ENCODE measurements around the gene SUPT3H.

SUPT3H gene

DNA sequence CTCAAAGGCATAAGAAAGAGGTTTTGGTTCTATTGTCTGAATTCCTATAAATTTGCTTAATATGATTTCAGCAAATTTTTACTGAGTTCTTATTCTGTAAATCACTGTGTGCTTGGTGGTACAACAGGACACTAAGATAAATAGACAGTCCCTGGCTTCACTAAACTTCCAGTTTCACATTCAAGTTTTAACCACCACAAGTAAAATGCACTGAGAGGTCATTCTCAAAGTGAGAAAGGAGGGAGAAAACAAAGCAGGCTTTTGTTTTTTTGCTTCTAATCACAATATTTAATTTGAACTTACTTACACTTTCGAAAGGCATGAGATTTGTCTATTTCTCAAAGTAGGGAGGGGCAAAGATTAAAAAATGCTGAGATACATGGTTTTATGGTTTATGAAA, 544.5 kb downstream of the SUPT3H start:
- no peak for TF ChIP-seq JUND (IDR thresholded peaks at IDR 0.05; ENCODE audit: low read depth)
- DNase-seq (ENCODE audit: low read depth in 1 of 2, low spot score in 1 of 2) = no peak
- in situ Hi-C loops (cut with HindIII; ENCODE audit: low pct_unique_long_range_greater_than_20kb, low sequenced_read_pairs) = no loop called here

DNA sequence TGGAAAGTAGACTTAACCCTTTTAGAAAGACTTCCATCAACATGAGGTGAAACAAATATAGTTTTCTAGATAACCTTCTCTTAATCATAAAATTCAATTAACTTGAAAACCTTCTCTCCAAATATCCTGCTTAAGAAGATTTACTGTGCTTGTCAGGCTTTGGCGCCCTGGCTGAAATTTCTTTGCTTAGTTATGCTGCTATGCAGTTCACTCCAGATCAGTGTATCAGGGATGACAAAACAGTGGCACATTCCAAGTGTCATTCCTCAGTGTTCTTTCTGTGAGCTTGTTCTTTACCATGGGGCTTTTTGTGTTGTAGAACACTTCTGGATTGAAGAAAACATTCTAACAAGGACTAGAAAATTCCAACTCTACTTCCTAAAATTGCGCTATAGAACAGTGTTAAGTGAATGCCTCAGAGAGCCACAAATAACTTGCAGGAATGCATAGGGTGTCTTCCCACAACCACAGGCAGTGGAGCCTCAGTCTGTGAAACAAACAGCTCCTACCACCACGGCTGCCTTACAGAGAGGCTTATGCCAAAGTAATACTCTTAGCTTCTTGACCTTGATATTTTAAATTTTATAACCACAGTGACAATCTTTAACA, 546.6 kb downstream of the SUPT3H start:
- in situ Hi-C loops (cut with HindIII; ENCODE audit: low pct_unique_long_range_greater_than_20kb, low sequenced_read_pairs) = no loop called here
- TF ChIP-seq JUND (IDR thresholded peaks at IDR 0.05; ENCODE audit: low read depth) = no peak
- DNase-seq (ENCODE audit: low read depth in 1 of 2, low spot score in 1 of 2) = no peak

DNA sequence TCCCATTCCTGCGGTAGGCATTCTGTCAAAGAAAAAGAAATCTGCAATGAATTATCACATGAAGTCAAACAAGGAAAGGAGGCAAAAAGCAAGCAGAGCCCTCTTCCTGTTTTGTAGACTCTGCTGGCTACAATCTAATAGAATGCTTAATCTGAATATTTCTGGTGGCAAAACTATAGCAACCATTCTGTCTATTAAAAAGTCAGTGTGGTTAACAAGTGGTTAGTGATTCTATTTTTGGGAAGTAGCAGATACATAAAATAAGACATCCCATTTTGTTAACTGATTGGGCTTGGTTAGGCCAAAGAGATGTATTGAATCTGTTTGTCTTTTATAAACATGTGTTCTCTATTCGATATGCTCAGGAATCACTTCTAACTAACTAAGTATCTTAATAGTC, 547.9 kb downstream of the SUPT3H start:
- in situ Hi-C loops (cut with HindIII; ENCODE audit: low pct_unique_long_range_greater_than_20kb, low sequenced_read_pairs) = no loop called here
- TF ChIP-seq JUND (IDR thresholded peaks at IDR 0.05; ENCODE audit: low read depth) = no peak
- DNase-seq (ENCODE audit: low read depth in 1 of 2, low spot score in 1 of 2) = no peak

DNA sequence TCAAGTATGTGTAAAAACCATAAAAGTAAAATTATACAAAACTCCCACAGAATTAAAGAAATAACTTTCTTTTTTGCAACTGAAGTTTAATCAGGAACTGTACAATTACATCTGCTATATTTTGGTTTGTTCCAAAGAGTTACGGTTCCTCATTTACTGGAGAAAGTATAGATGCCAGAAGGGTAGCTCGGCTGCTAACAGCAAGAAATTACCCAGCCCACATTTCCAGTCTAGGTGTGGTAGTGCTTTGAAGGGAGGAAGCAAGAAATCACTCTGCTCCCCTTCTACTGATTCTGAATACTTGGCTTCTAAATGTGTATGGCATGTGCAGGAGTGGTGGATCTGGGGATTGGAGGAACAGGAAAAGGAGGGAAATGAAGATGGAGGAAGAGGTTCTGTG, 549.0 kb downstream of the SUPT3H start:
- TF ChIP-seq JUND (IDR thresholded peaks at IDR 0.05; ENCODE audit: low read depth) = no peak
- no peak for DNase-seq (ENCODE audit: low read depth in 1 of 2, low spot score in 1 of 2)
- in situ Hi-C loops (cut with HindIII; ENCODE audit: low pct_unique_long_range_greater_than_20kb, low sequenced_read_pairs) = no loop called here

DNA sequence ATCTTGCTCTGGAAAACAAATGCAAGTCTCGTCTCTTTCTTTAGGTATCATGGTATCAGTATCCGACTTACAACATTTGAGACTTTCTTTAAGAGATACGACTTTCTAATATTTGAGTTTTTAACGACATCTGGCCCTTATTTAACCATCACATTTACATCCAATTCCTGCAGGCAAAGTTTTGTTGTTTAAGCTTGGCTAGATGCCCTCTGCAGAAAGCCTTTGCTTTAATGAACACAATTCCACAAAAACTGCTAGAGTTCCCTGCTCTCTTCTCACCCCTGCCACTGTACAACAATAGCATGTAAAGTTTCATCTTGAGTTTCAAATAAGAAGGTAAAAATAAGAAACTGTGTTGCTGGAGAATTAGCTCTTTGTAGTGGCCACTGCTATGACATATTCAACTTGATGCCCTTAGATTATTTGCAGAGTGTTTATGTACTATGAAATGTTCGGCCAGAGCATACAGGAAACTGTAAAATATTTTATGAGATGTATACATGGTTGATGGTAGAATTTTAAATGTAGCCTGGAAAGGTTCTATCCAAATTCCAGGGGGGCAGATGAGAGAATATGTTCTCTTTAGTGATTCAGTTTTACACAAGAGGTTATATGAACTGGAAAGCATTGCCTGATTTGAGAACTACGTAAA, 551.6 kb downstream of the SUPT3H start:
- no peak for DNase-seq (ENCODE audit: low read depth in 1 of 2, low spot score in 1 of 2)
- TF ChIP-seq JUND (IDR thresholded peaks at IDR 0.05; ENCODE audit: low read depth) = no peak
- in situ Hi-C loops (cut with HindIII; ENCODE audit: low pct_unique_long_range_greater_than_20kb, low sequenced_read_pairs) = no loop called here

DNA sequence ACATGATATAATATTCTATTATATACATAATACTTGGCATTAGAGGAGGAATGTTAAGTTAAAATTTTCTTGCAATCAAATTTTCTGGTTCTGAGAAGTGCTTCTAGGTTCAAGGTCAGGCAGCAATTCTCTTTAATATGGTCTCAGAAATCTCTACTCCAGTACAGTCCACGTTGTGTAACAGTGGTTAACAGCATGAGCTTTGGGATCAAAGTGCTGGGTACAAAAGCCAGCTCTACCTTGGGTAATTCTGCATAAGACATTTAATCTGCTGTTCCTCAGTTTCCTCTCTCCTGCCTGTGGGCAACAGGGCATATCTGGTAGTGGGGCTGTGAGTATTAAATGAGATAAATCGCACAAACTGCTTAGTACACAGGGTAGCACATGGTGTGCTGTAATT, 552.5 kb downstream of the SUPT3H start:
- TF ChIP-seq JUND (IDR thresholded peaks at IDR 0.05; ENCODE audit: low read depth) = no peak
- DNase-seq (ENCODE audit: low read depth in 1 of 2, low spot score in 1 of 2) = no peak
- in situ Hi-C loops (cut with HindIII; ENCODE audit: low pct_unique_long_range_greater_than_20kb, low sequenced_read_pairs) = no loop called here

DNA sequence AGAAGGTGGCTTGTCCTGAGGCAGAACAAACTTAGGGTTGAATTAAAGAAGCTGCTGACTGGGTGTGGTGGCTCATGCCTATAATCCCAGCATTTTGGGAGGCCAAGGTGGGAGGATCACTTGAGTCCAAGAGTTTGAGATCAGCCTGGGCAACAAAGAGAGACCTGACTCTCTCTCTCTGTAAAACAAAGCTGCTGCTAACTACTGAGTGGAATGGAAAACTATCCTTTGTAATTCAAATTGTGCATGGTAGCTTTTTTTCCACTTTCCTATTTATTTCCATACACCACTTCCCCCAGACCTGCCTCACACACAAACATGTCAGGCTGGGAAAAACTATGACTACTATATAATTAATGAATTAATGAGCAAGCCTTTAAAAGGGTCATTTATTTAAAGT, 553.2 kb downstream of the SUPT3H start:
- TF ChIP-seq JUND (IDR thresholded peaks at IDR 0.05; ENCODE audit: low read depth) = no peak
- in situ Hi-C loops (cut with HindIII; ENCODE audit: low pct_unique_long_range_greater_than_20kb, low sequenced_read_pairs) = no loop called here
- DNase-seq (ENCODE audit: low read depth in 1 of 2, low spot score in 1 of 2) = no peak

DNA sequence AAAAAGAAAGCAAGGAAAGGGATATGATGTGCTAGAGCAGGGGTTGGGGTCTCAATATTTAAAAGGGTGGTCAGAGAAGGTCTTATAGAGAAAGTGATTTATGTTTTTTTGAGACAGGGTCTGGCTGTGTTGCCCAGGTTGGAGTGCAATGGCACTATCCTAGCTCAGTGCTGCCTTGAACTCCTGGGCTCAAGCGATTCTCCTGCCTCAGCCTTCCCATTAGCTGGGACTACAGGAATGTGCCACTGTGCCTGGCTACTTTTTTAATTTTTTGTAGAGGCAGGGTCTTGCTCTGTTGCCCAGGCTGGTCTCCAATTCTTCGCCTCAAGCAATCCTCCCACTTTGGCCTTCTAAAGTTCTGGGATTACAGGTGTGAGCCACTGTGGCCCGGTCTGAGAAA, 557.0 kb downstream of the SUPT3H start:
- in situ Hi-C loops (cut with HindIII; ENCODE audit: low pct_unique_long_range_greater_than_20kb, low sequenced_read_pairs) = no loop called here
- no peak for TF ChIP-seq JUND (IDR thresholded peaks at IDR 0.05; ENCODE audit: low read depth)
- DNase-seq (ENCODE audit: low read depth in 1 of 2, low spot score in 1 of 2) = no peak

DNA sequence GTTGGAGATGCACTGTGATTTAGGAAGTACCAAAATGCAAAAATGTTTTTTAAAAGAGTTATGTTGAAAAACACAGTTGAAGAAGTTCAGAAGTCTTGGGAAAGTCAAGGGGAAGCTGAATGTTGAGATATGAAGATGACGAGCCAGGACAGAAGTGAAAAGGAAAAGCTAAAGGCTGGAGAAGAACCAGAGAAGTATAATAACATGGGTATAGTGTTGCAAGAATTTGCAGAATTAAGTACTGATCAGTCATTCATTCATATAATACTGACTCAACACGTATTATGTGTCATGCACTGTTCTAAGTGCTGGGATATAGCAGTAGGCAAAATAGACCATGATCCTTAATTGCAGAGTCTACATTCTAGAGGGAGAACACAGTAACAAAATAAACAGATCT, 557.4 kb downstream of the SUPT3H start:
- in situ Hi-C loops (cut with HindIII; ENCODE audit: low pct_unique_long_range_greater_than_20kb, low sequenced_read_pairs) = no loop called here
- TF ChIP-seq JUND (IDR thresholded peaks at IDR 0.05; ENCODE audit: low read depth) = no peak
- DNase-seq (ENCODE audit: low read depth in 1 of 2, low spot score in 1 of 2) = no peak

DNA sequence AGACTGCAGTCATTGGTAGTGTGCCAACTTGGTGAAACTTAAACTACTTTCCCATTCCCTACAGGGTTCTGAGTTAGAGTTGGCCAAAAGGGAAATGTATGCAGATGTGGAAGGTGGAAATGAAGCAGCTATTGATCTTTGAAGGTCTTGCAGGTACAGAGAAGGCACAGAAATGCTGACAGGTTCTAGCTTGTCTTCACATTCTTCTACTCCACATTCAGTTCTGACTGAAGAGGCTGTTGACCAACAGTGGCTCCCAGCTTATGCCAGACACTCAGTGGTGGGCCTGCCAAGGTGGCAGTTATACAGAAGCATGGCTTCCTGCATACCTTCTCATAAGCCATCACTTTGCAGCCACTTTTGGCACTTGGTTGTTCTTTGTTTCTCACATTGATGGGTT, 566.3 kb downstream of the SUPT3H start:
- no peak for TF ChIP-seq JUND (IDR thresholded peaks at IDR 0.05; ENCODE audit: low read depth)
- in situ Hi-C loops (cut with HindIII; ENCODE audit: low pct_unique_long_range_greater_than_20kb, low sequenced_read_pairs) = no loop called here
- no peak for DNase-seq (ENCODE audit: low read depth in 1 of 2, low spot score in 1 of 2)

DNA sequence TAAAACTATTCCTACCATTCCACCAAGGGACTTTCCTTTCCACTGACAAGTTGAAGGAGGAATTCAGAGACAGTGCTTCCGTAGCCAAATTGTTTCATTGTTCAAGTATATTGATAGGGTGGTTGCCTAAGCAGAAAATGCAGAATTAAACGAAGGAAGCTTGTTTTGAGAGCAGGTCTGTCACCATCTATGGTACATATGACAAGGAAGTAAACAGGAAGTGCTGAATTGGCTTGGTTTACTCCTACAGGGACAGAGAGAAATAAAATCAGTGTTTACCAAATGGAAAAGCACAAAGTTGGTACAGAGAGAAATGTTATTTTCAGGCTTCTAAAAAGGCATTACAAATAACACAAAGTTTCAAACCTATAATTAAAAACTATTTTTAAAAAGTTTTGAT, 568.5 kb downstream of the SUPT3H start:
- no peak for DNase-seq (ENCODE audit: low read depth in 1 of 2, low spot score in 1 of 2)
- TF ChIP-seq JUND (IDR thresholded peaks at IDR 0.05; ENCODE audit: low read depth) = no peak
- in situ Hi-C loops (cut with HindIII; ENCODE audit: low pct_unique_long_range_greater_than_20kb, low sequenced_read_pairs) = no loop called here

DNA sequence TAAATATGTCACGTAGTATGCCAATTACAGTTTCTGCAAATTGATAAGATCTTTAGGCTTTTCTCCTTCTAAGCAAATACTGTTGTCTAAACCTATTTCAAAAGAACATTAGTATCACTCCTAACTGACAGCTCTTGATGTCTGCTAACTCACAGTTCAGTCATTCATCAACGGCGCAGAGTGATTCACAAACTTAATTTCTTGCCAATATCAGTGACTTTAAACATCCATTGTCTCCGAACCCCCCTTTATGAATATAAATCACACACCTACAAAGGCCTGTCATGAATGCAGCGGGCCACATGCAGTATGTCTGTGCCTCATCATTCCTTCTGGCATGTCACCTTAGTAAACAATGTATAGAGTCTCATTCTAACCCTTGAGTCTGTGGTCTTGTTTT, 569.6 kb downstream of the SUPT3H start:
- no peak for DNase-seq (ENCODE audit: low read depth in 1 of 2, low spot score in 1 of 2)
- in situ Hi-C loops (cut with HindIII; ENCODE audit: low pct_unique_long_range_greater_than_20kb, low sequenced_read_pairs) = no loop called here
- no peak for TF ChIP-seq JUND (IDR thresholded peaks at IDR 0.05; ENCODE audit: low read depth)

DNA sequence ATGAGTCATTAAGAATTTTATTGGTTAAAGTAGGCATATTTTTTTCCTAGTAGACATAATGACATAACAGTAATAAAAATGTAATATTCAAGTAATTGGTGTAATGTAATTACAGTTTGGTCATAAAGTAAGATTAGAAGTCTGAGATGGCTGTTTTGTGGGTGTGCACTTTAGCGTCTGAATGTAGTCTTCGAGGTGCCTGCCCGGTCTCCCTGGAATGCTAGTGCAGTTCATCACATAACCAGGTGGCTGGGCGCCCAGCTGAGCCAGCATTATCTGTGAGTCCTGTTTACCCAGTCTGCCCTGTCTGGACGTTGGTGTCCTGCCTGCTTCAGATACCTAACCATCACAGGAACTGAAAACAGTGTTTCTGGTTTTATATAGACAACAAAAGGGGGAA, 571.1 kb downstream of the SUPT3H start:
- no peak for DNase-seq (ENCODE audit: low read depth in 1 of 2, low spot score in 1 of 2)
- in situ Hi-C loops (cut with HindIII; ENCODE audit: low pct_unique_long_range_greater_than_20kb, low sequenced_read_pairs) = no loop called here
- TF ChIP-seq JUND (IDR thresholded peaks at IDR 0.05; ENCODE audit: low read depth) = no peak
